ENCODE measurements around the gene PCLO.

PCLO gene

GRCh38 chr7:83142365-83142764, 20.3 kb downstream of the PCLO start:
- no peak for DNase-seq (ENCODE audit: low read depth)
- H3K4me3 ChIP-seq (ENCODE audit: low read depth, low read length): no peak overlapping the region
- no peak for TF ChIP-seq CTCF (IDR thresholded peaks at IDR 0.05; ENCODE audit: control insufficient read depth, extremely low read depth, insufficient read depth)

- H3K4me3 ChIP-seq (ENCODE audit: low read depth, low read length): no peak overlapping the region
- DNase-seq (ENCODE audit: low read depth): no peak
- no peak for TF ChIP-seq CTCF (IDR thresholded peaks at IDR 0.05; ENCODE audit: control insufficient read depth, extremely low read depth, insufficient read depth)
These were observed 20.8 kb downstream of the PCLO start for GRCh38 chr7:83141927-83142326.

- no peak overlapping the region for H3K4me3 ChIP-seq (ENCODE audit: low read depth, low read length)
- DNase-seq (ENCODE audit: low read depth): no peak
- TF ChIP-seq CTCF (IDR thresholded peaks at IDR 0.05; ENCODE audit: control insufficient read depth, extremely low read depth, insufficient read depth): no peak
These were observed 31.8 kb downstream of the PCLO start for GRCh38 chr7:83130623-83131545.

GRCh38 chr7:83130191-83130590, 32.5 kb downstream of the PCLO start:
- TF ChIP-seq CTCF (IDR thresholded peaks at IDR 0.05; ENCODE audit: control insufficient read depth, extremely low read depth, insufficient read depth): no peak
- DNase-seq (ENCODE audit: low read depth): no peak
- H3K4me3 ChIP-seq (ENCODE audit: low read depth, low read length): no peak overlapping the region

GRCh38 chr7:83119494-83119893, 43.2 kb downstream of the PCLO start:
- no peak overlapping the region for H3K4me3 ChIP-seq (ENCODE audit: low read depth, low read length)
- no peak for DNase-seq (ENCODE audit: low read depth)
- no peak for TF ChIP-seq CTCF (IDR thresholded peaks at IDR 0.05; ENCODE audit: control insufficient read depth, extremely low read depth, insufficient read depth)

- H3K4me3 ChIP-seq (ENCODE audit: low read depth, low read length): no peak overlapping the region
- TF ChIP-seq CTCF (IDR thresholded peaks at IDR 0.05; ENCODE audit: control insufficient read depth, extremely low read depth, insufficient read depth): no peak
- DNase-seq (ENCODE audit: low read depth): no peak
These were observed 43.7 kb downstream of the PCLO start for GRCh38 chr7:83119026-83119382.
